GM12801 (cell line): ENCODE data around the gene ECM1.

ENCODE experiments used
- TF ChIP-seq, protein P1 (sequence below): IDR thresholded peaks from one replicate; pipeline ENCODE4 v1.5.1; 2011; ENCODE audit warnings: control low read depth; ENCODE audit not compliant: insufficient read length; ENCODE audit errors: extremely low read depth

Gene ECM1

DNA sequence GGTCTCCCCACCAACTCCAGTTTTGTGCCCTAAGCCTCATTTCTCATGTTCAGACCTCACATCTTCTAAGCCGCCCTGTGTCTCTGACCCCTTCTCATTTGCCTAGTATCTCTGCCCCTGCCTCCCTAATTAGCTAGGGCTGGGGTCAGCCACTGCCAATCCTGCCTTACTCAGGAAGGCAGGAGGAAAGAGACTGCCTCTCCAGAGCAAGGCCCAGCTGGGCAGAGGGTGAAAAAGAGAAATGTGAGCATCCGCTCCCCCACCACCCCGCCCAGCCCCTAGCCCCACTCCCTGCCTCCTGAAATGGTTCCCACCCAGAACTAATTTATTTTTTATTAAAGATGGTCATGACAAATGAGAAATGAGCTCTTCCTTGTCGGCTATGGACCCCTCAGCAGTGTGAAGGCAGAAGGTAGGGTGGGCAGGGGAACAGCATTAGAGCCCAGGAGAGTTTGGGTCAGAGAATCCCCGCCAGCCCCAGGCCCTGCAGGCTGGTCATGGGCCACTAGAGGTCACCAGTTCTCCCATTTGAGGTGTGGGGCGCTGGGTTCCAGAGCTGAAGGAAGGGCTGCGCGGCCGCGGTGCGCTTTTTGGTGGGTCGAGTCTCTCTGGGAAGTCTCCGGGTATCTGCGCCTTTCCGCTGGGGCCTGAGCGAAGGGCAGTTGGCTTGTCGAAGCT is 52.8 kb downstream of the ECM1 start:
- TF ChIP-seq, protein P1, sequence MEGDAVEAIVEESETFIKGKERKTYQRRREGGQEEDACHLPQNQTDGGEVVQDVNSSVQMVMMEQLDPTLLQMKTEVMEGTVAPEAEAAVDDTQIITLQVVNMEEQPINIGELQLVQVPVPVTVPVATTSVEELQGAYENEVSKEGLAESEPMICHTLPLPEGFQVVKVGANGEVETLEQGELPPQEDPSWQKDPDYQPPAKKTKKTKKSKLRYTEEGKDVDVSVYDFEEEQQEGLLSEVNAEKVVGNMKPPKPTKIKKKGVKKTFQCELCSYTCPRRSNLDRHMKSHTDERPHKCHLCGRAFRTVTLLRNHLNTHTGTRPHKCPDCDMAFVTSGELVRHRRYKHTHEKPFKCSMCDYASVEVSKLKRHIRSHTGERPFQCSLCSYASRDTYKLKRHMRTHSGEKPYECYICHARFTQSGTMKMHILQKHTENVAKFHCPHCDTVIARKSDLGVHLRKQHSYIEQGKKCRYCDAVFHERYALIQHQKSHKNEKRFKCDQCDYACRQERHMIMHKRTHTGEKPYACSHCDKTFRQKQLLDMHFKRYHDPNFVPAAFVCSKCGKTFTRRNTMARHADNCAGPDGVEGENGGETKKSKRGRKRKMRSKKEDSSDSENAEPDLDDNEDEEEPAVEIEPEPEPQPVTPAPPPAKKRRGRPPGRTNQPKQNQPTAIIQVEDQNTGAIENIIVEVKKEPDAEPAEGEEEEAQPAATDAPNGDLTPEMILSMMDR, result no peak

DNA sequence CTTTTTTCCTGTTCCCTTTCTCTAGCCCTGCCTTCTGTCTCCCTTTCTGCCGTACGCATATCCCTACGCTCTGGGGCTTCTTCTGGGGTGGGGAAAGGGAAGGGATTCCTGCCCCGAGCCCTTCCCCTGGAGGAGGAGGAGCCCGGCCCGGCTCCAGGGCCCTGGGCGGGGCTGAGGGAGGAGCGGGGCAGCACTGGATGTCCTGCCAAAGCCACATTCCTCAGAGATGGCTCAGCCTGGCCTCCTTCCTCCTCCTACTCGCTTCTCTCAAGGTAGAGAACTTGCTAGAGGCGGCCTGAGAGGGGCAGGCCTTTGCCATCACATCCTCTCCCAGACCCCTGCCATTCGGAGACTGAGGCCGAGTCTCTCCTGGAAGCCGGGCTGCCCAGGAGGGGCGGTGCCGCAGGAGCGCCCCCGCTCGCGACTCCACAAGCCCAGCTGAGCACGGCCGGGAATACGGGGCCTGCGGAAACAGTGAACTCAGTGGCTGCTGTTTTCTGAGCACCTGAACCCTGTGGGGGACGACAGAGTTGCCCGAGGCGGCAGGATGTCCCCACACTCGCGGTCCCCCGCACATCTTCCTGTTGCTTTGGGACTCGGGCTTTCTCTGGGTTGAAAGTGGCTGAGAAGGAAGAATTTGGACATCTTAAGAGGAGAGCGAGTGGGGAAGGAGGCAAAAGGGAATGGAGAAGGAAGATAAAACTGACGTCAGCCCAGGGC is 53.5 kb downstream of the ECM1 start:
- TF ChIP-seq, protein P1, result no peak

DNA sequence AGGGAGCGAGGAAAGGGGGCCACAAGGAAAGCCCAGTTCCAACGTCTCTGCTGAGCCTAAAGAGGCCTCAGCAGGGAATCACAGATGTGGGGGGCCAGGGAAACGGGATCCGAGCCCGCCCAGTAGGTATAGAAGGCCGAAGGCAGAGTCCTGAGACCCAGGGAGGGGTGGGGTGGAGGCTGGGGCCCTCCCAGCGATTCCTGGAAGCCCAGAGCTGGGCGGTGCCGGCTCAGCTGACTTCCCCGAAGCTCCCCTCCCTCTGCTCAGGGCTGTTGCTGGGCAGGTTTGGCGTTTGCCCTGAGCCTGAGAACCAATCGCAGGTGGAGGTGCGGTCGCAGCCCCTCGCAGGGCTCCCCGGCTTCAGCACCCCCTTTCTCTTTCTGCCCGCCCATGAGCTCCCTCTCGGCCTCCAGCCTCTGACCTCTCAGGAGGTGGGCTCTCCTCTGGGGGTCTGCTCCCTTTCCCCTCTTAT is 54.1 kb downstream of the ECM1 start:
- TF ChIP-seq, protein P1, result no peak

DNA sequence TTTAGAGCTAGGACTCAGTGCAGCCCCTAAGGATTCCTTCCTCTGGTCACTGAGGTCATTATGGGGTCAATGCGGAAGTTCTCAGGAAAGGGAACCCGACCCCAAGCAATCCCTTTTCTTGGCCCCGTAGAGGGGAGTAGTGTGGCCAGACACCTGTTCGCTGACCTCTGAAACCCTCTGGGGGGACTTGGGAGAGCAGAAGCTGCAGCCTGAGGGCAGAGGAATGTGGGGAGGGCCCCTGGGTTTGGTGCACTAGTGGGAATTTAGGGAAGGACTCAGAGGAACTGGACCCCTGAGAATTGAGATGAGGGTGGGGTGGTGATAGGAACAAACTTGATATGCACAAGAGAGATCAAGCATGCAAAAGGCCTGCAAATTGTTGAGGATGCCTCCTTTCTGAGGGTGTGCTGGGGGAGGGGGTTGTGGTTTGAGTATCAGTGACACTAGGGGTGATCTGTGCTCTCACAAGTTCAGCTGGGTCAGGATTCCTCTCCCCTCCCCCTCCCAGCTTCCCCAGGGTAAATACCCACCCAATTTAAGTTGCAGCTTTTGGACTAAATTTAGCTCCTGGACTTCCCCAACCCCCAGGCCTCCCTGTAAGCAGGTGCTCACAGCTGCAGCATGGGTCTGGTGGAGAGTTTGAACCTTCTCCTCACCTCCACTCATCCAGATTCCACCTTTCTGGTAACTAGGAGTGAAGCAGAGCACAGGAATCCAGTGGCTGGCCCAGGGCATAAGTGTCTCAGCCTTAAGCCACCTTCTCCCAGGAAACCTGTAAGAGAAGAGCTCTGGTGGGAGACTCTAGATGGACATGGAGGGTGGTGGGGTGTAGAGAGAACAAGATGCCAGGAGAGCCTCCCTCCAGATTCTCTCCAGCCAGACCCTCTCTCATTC is 54.8 kb downstream of the ECM1 start:
- TF ChIP-seq, protein P1, result no peak
